Kidney (tissue), 14 donors: ENCODE measurements around the gene JPH4. TPM values are rescaled to one million over a fixed set of nuclear protein-coding genes. Genes with fewer than 3 reads are reported as not detected.

ENCODE experiments used
- DNase-seq, 5 donors: peaks; one replicate each; pipeline ENCODE4 v3.0.0-alpha.2; 2013 to 2020
- FAIRE-seq: peaks from 2 replicates; lab custom pipeline; 2012; peaks lifted over from hg19 to GRCh38; lab: Jason Lieb, UNC
- H3K27ac ChIP-seq, 2 donors: one replicate each; pipeline ENCODE4 v1.7.0; 2013; ENCODE audit warnings: low read depth in 2 of 2, low read length in 2 of 2, inconsistent platforms in 1 of 2
- H3K27me3 ChIP-seq: one replicate; pipeline ENCODE4 v1.7.1; 2013; ENCODE audit warnings: low read length, inconsistent platforms; ENCODE audit not compliant: control insufficient read depth, insufficient read depth
- H3K36me3 ChIP-seq, 3 donors: one replicate each; pipeline versions ENCODE4 v1.7.0 to v1.7.1; 2013; ENCODE audit warnings: low read length in 3 of 3, control low read depth in 1 of 3, inconsistent platforms in 1 of 3; ENCODE audit not compliant: insufficient read depth in 3 of 3, control insufficient read depth in 2 of 3
- H3K4me1 ChIP-seq, 3 donors: one replicate each; pipeline versions ENCODE4 v1.7.0 to v1.7.1; 2013; ENCODE audit warnings: low read length in 3 of 3, inconsistent platforms in 1 of 3, low read depth in 1 of 3; ENCODE audit not compliant: control insufficient read depth in 2 of 3, insufficient read depth in 2 of 3
- H3K4me3 ChIP-seq, 3 donors: one replicate each; pipeline versions ENCODE4 v1.7.0 to v1.8.1; 2013; ENCODE audit warnings: low read length in 3 of 3, control low read depth in 1 of 3, inconsistent platforms in 1 of 3
- H3K9ac ChIP-seq, 3 donors: one replicate each; pipeline versions ENCODE4 v1.7.0 to v1.7.1; 2013; ENCODE audit warnings: low read length in 3 of 3, control low read depth in 1 of 3, inconsistent platforms in 1 of 3
- H3K9me3 ChIP-seq, 3 donors: one replicate each; pipeline versions ENCODE4 v1.7.0 to v1.7.1; 2013; ENCODE audit warnings: low read length in 3 of 3, control low read depth in 1 of 3, inconsistent platforms in 1 of 3; ENCODE audit not compliant: control insufficient read depth in 2 of 3, insufficient read depth in 1 of 3
- intact Hi-C: fragments of 100-400 bp; cut with DNase I; formaldehyde crosslinking; loops from one replicate; pipeline ENCODE4 v1.11.1; 2022
- polyA plus RNA-seq: library from polyadenylated mRNA; stranded (reverse); fragments of 350-450 nt; fragmentation: Illumina TruSeq; extraction: RNeasy Lipid Tissue Mini Kit (QIAGEN cat#74804); gene quantifications from one replicate; pipeline ENCODE4 v1.2.3, GENCODE V29; 2014; ENCODE audit warnings: low read depth, low replicate concordance; ENCODE audit not compliant: insufficient read depth
- total RNA-seq: library from RNA; stranded (reverse); fragmentation: NEBNext Ultra II Directional; extraction: Animal tissue kit (Norgen Biotek cat#: 25700); gene quantifications from one replicate; pipeline ENCODE4 v1.2.1, GENCODE V29; 2021
- TF ChIP-seq, protein P1 (sequence below): IDR thresholded peaks from 3 replicates; pipeline ENCODE4 v1.5.1; 2012; ENCODE audit warnings: mild to moderate bottlenecking, moderate library complexity, borderline replicate concordance; ENCODE audit not compliant: insufficient read depth; ENCODE audit errors: extremely low read depth
- donor health status: control.
- donor health status: control.
- donor health status: control.
- donor health status: control.
- donor health status: control.
- donor health status: DM: yes; HTN: yes; CAD: no.
- donor health status: Normal renal cell carcinoma (clear cell type).

Gene JPH4
- total and polyA plus RNA-seq, 2 donors from 2014 or later: 3.6 to 7.0 TPM

- Histone ChIP-seq H3K4me1 (no peaks in the 10 kb centered on the region), H3K27ac (no peak overlapping the region), H3K9ac (no peak overlapping the region), H3K4me3 (no peak overlapping the region), H3K27me3 (no peaks in the 10 kb centered on the region), H3K36me3 (no peaks in the 10 kb centered on the region), H3K9me3 (no peaks in the 10 kb centered on the region)
- DNase-seq (no peak), FAIRE-seq (no peak)
- intact Hi-C loops: no loop called here
- TF ChIP-seq, protein P1, sequence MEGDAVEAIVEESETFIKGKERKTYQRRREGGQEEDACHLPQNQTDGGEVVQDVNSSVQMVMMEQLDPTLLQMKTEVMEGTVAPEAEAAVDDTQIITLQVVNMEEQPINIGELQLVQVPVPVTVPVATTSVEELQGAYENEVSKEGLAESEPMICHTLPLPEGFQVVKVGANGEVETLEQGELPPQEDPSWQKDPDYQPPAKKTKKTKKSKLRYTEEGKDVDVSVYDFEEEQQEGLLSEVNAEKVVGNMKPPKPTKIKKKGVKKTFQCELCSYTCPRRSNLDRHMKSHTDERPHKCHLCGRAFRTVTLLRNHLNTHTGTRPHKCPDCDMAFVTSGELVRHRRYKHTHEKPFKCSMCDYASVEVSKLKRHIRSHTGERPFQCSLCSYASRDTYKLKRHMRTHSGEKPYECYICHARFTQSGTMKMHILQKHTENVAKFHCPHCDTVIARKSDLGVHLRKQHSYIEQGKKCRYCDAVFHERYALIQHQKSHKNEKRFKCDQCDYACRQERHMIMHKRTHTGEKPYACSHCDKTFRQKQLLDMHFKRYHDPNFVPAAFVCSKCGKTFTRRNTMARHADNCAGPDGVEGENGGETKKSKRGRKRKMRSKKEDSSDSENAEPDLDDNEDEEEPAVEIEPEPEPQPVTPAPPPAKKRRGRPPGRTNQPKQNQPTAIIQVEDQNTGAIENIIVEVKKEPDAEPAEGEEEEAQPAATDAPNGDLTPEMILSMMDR: no peak
Observed at GRCh38 chr14:23520899-23521533, 57.6 kb downstream of the JPH4 start.

- no peaks in the 10 kb centered on the region for H3K4me1 ChIP-seq
- H3K4me3 ChIP-seq: no peak overlapping the region
- intact Hi-C loops: no loop called here
- H3K27me3 ChIP-seq: no peaks in the 10 kb centered on the region
- no peak overlapping the region for H3K27ac ChIP-seq
- FAIRE-seq: no peak
- H3K9me3 ChIP-seq: no peaks in the 10 kb centered on the region
- DNase-seq: peak in 2 of 5 donors; percentile 21 to 51
- no peaks in the 10 kb centered on the region for H3K36me3 ChIP-seq
- TF ChIP-seq, protein P1: no peak
- no peak overlapping the region for H3K9ac ChIP-seq
Observed at GRCh38 chr14:23518709-23519108, 59.9 kb downstream of the JPH4 start.

Other genes starting within 250 kb of the JPH4 start
- 35.3 TPM for gene SLC22A17, start 225.9 kb downstream of the JPH4 start, total RNA-seq
- 61.2 TPM for gene SLC22A17, start 225.9 kb downstream of the JPH4 start, polyA plus RNA-seq
- gene EFS, start 213.6 kb downstream of the JPH4 start, total RNA-seq: 5.5 TPM
- gene EFS, start 213.6 kb downstream of the JPH4 start, polyA plus RNA-seq: 5.6 TPM
- gene IL25, start 206.0 kb downstream of the JPH4 start, total RNA-seq: not detected
- not detected for gene IL25, start 206.0 kb downstream of the JPH4 start, polyA plus RNA-seq
- gene CMTM5, start 201.7 kb downstream of the JPH4 start, total RNA-seq: 0.54 TPM
- gene CMTM5, start 201.7 kb downstream of the JPH4 start, polyA plus RNA-seq: 1.1 TPM
- gene MYH6, start 170.5 kb downstream of the JPH4 start, total RNA-seq: 0.03 TPM
- gene MYH6, start 170.5 kb downstream of the JPH4 start, polyA plus RNA-seq: 0.13 TPM
- 0.06 TPM for gene MYH7, start 143.1 kb downstream of the JPH4 start, total RNA-seq
- 1.6 TPM for gene MYH7, start 143.1 kb downstream of the JPH4 start, polyA plus RNA-seq
- gene NGDN, start 109.1 kb downstream of the JPH4 start, total RNA-seq: 35.6 TPM
- gene NGDN, start 109.1 kb downstream of the JPH4 start, polyA plus RNA-seq: 37.6 TPM
- gene ZFHX2, start 27.0 kb downstream of the JPH4 start, total RNA-seq: 4.9 TPM
- 6.1 TPM for gene ZFHX2, start 27.0 kb downstream of the JPH4 start, polyA plus RNA-seq
- gene THTPA, start 22.5 kb downstream of the JPH4 start, total RNA-seq: 24.4 TPM
- gene THTPA, start 22.5 kb downstream of the JPH4 start, polyA plus RNA-seq: 38.4 TPM
- gene AP1G2, start 11.0 kb downstream of the JPH4 start, total RNA-seq: 123 TPM
- 56.7 TPM for gene AP1G2, start 11.0 kb downstream of the JPH4 start, polyA plus RNA-seq
- gene DHRS2, start 57.6 kb upstream of the JPH4 start, total RNA-seq: 0.31 TPM
- gene DHRS2, start 57.6 kb upstream of the JPH4 start, polyA plus RNA-seq: 2.4 TPM